Suprapubic skin (tissue), 4 donors: ENCODE data around the gene BHLHE41. TPM values are rescaled to one million over a fixed set of nuclear protein-coding genes. Genes with fewer than 3 reads are reported as not detected.

Experiments
- DNase-seq, 2 donors: peaks; one replicate each; pipeline ENCODE4 v3.0.0-alpha.2; 2019; ENCODE audit warnings: low spot score in 2 of 2
- H3K27ac ChIP-seq: fragments of 200-600 bp; sonication (generic); one replicate; pipeline ENCODE4 v1.5.1; 2019
- H3K27me3 ChIP-seq: fragments of 200-600 bp; sonication (generic); one replicate; pipeline ENCODE4 v1.5.1; 2019
- H3K36me3 ChIP-seq: fragments of 200-600 bp; sonication (generic); one replicate; pipeline ENCODE4 v1.5.1; 2019
- H3K4me1 ChIP-seq: fragments of 200-600 bp; sonication (generic); one replicate; pipeline ENCODE4 v1.5.1; 2019
- H3K4me3 ChIP-seq: fragments of 200-600 bp; sonication (generic); one replicate; pipeline ENCODE4 v1.5.1; 2019; ENCODE audit warnings: mild to moderate bottlenecking
- H3K9me3 ChIP-seq: fragments of 200-600 bp; sonication (generic); one replicate; pipeline ENCODE4 v1.5.1; 2019
- EP300 ChIP-seq: sonication (generic); formaldehyde crosslinking; IDR thresholded peaks from one replicate; pipeline ENCODE4 v1.6.1; 2017; ENCODE audit warnings: antibody characterized with exemption
- POLR2A ChIP-seq, 2 donors: fragments of 450-650 bp; IDR thresholded peaks; one replicate each; pipeline ENCODE4 v1.6.1; 2017; ENCODE audit warnings: antibody characterized with exemption in 2 of 2, mild to moderate bottlenecking in 2 of 2, moderate library complexity in 2 of 2
- POLR2AphosphoS5 ChIP-seq, 3 donors: sonication (generic); formaldehyde crosslinking; IDR thresholded peaks; one replicate each; pipeline ENCODE4 v1.6.1; 2017; ENCODE audit warnings: antibody characterized with exemption in 3 of 3
- WGBS: methylation state at CpG from one replicate; pipeline ENCODE4 v1.1.5; 2018; 5-methylcytosine and 5-hydroxymethylcytosine counted together
- total RNA-seq, 4 donors: library from RNA; depleted of rRNA; stranded (reverse); fragments of >200 nt; gene quantifications; one replicate each; pipeline ENCODE4 v1.1.0, GENCODE V29; 2016
- TF ChIP-seq, protein P1 (sequence below), 2 donors: fragments of 200-600 bp in 1 of 2; fragments of 450-650 bp in 1 of 2; sonication (generic) in 1 of 2; IDR thresholded peaks; one replicate each; pipeline ENCODE4 v1.5.1; 2016 to 2019; ENCODE audit warnings: antibody characterized with exemption in 2 of 2, mild to moderate bottlenecking in 1 of 2, moderate library complexity in 1 of 2

BHLHE41 gene
- total RNA-seq, result 1 to 10 TPM; 2.5 to 7.2 (median 5.6) TPM

DNA sequence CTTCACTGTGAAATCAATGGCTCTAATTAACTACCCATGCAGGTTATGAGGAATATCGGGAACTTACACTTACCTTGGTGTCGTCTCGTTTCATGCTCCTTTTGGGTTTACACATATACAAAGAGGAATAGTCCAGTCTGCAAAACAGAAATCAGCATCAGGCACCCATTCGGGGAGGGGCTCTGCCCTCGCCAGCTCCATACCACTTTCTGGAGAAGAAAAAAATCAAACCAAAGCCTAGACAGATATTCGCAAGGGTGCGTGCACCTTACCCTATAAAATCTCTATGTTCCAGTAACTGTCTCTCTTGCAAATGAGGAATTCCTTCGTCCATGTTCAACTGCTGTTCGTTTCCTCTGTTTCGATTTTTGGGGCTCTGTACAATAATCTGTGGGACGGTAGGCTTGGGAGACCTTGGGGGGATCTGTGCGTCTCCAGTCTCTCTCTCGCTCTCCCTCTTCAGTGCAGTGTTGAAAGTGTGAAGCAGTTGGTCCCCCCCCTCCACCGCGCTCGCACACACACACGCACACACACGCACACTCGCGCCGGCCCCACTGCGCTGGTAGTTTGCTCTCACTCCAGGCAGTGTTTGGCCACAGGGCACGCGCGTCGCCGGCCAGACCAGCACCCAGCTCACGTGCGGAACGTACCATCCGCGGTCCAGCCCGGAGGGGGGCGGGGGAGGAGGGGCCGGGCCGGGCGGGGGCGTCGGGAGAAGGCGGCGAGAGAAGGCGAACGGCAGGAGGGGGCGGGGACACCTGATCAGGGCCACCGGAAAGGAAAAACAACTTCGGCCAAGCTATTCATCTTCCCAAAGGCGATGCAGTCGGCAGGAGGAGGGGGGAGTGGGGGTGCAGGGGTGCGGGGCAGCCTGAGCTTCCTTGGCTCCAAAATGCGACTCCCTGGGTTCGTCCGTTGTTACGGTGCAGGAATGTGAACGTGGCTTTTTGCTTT, at the start of gene BHLHE41:
TSS of gene BHLHE41 (minus strand) at position 592 of the 954 bp plus-strand sequence. CDS start at position 334, 258 bp downstream.
- DNase-seq, result peak; percentile 82 to 88
- TF ChIP-seq POLR2AphosphoS5 (IDR thresholded peaks at IDR 0.05) (no peak), EP300 (no peak), POLR2A (IDR thresholded peaks at IDR 0.05) (no peak)
- TF ChIP-seq, protein P1, sequence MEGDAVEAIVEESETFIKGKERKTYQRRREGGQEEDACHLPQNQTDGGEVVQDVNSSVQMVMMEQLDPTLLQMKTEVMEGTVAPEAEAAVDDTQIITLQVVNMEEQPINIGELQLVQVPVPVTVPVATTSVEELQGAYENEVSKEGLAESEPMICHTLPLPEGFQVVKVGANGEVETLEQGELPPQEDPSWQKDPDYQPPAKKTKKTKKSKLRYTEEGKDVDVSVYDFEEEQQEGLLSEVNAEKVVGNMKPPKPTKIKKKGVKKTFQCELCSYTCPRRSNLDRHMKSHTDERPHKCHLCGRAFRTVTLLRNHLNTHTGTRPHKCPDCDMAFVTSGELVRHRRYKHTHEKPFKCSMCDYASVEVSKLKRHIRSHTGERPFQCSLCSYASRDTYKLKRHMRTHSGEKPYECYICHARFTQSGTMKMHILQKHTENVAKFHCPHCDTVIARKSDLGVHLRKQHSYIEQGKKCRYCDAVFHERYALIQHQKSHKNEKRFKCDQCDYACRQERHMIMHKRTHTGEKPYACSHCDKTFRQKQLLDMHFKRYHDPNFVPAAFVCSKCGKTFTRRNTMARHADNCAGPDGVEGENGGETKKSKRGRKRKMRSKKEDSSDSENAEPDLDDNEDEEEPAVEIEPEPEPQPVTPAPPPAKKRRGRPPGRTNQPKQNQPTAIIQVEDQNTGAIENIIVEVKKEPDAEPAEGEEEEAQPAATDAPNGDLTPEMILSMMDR (IDR thresholded peaks at IDR 0.05), result no peak
- Histone ChIP-seq H3K27ac (peak within 1 kb of the TSS; percentile 87), H3K4me1 (peaks cover 58% of the 10 kb centered on the region), H3K27me3 (no peaks in the 10 kb centered on the region), H3K36me3 (no peaks in the 10 kb centered on the region), H3K4me3 (peak within 1 kb of the TSS; percentile 75), H3K9me3 (no peaks in the 10 kb centered on the region)
- under 1% methylated on average over 51 of the region's 54 CpGs for WGBS

DNA sequence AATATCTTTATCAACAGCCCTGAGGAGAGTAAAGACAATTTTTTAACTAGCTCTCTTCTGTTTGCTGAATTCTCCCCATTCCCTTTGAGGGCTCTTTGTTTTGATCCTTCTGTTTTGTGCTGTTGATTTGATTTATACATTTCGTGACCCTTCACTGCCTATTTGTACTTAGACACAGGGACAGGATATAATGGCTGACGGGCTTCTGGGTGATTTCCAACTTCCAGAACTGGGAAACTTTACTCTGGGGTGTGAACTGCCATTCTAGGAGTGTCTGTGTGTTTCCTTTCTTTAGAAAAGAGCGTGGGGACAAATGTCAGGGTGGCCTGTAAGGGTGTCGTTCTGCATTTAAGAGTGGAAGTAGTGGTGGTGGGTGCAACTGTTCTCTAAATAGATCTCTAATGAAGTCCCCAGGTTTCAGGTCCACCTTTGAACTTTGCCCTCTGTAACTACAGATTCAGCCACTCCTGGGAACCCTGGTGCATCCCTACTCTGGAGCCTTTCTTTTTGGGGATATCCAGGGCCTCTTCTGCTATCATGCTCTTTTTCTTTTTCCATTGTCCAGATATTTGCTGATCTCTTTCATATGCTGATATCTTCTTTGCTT, 48.2 kb upstream of the BHLHE41 start:
- no peak for DNase-seq
- no peak overlapping the region for H3K27ac ChIP-seq
- H3K36me3 ChIP-seq, result no peaks in the 10 kb centered on the region
- H3K9me3 ChIP-seq, result no peaks in the 10 kb centered on the region
- no peaks in the 10 kb centered on the region for H3K27me3 ChIP-seq
- H3K4me3 ChIP-seq, result no peak overlapping the region
- WGBS, result 75% methylated on average over 4 of the region's 4 CpGs
- TF ChIP-seq POLR2A (IDR thresholded peaks at IDR 0.05) (no peak), EP300 (no peak), POLR2AphosphoS5 (IDR thresholded peaks at IDR 0.05) (no peak)
- TF ChIP-seq, protein P1 (IDR thresholded peaks at IDR 0.05), result no peak
- H3K4me1 ChIP-seq, result peaks cover 4% of the 10 kb centered on the region

DNA sequence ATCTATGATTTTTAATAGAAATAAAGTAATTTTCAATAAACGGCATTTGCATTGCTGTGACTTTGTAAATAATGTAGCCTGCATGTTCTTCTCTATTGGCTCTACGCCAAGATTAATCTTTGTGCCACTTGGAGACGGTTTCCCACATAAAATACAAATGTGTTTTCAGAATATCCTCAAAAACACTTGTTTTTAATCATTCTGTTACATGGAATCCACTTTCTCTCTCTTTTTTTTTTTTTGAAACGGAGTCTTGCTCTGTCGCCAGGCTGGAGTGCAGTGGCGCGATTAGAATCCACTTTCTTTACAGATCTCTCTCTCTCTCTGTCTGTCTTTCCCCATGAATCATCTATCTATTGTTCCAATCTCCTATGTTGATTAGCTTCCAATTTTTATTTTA, 47.7 kb upstream of the BHLHE41 start:
- Histone ChIP-seq H3K4me3 (no peak overlapping the region), H3K27me3 (no peaks in the 10 kb centered on the region), H3K36me3 (no peaks in the 10 kb centered on the region), H3K4me1 (peaks cover 4% of the 10 kb centered on the region), H3K9me3 (no peaks in the 10 kb centered on the region), H3K27ac (no peak overlapping the region)
- no peak for DNase-seq
- WGBS, result 63% methylated on average over 7 of the region's 7 CpGs
- TF ChIP-seq EP300, result no peak
- TF ChIP-seq POLR2A (IDR thresholded peaks at IDR 0.05), result no peak
- TF ChIP-seq, protein P1 (IDR thresholded peaks at IDR 0.05), result no peak
- TF ChIP-seq POLR2AphosphoS5 (IDR thresholded peaks at IDR 0.05), result no peak

DNA sequence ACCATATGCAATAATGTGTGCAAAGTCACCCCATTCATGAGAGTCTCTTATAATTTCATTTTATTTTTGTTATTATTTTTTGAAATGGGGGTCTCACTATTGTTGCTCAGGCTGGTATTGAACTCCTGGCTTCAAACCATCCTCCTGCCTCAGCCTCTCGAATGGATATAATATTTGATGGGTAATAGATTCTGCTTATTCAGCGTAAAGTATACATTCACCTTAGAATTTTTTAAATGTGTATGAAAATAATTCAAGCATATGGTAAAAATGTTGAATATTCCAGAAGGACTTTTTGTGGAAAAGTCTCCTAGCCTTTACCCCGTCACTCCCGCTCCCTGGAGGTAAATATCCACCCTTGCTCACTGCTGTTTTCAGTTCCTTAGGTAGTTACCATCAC, 47.2 kb upstream of the BHLHE41 start:
- H3K36me3 ChIP-seq, result no peaks in the 10 kb centered on the region
- 93% methylated on average over 4 of the region's 4 CpGs for WGBS
- TF ChIP-seq EP300 (no peak), POLR2AphosphoS5 (IDR thresholded peaks at IDR 0.05) (no peak), POLR2A (IDR thresholded peaks at IDR 0.05) (no peak)
- TF ChIP-seq, protein P1 (IDR thresholded peaks at IDR 0.05), result no peak
- no peaks in the 10 kb centered on the region for H3K9me3 ChIP-seq
- no peak overlapping the region for H3K4me3 ChIP-seq
- no peaks in the 10 kb centered on the region for H3K27me3 ChIP-seq
- no peak overlapping the region for H3K27ac ChIP-seq
- peaks cover 4% of the 10 kb centered on the region for H3K4me1 ChIP-seq
- no peak for DNase-seq

DNA sequence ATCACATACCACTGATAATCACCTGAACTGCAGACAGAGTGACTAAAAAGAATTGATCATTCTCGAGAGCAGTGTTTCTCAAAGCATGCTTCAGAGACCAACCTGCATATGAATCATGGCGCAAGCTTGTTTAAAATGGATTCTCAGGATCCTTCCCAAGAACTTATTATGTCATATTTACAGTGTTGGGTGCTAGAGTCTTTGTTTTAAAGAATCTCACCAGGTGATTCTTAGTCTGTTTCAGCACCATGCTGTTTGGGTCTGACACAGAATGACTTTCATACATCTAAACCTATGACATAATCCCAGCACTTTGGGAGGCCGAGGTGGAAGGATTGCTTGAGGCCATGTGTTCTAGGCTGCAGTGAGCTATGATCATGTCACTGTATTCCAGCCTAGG, 39.3 kb upstream of the BHLHE41 start:
- Histone ChIP-seq H3K9me3 (no peaks in the 10 kb centered on the region), H3K36me3 (no peaks in the 10 kb centered on the region), H3K27me3 (no peaks in the 10 kb centered on the region), H3K4me3 (no peak overlapping the region), H3K27ac (no peak overlapping the region), H3K4me1 (no peaks in the 10 kb centered on the region)
- WGBS, result 79% methylated on average over 3 of the region's 3 CpGs
- TF ChIP-seq POLR2A (IDR thresholded peaks at IDR 0.05) (no peak), POLR2AphosphoS5 (IDR thresholded peaks at IDR 0.05) (no peak), EP300 (no peak)
- TF ChIP-seq, protein P1 (IDR thresholded peaks at IDR 0.05), result no peak
- no peak for DNase-seq
